ENCODE data around the gene RCL1. TPM values are rescaled to one million over a fixed set of nuclear protein-coding genes. Genes with fewer than 3 reads are reported as not detected.

The RCL1 gene
- total RNA-seq, 1 donor from 2014 or later, result 25.0 TPM

DNA sequence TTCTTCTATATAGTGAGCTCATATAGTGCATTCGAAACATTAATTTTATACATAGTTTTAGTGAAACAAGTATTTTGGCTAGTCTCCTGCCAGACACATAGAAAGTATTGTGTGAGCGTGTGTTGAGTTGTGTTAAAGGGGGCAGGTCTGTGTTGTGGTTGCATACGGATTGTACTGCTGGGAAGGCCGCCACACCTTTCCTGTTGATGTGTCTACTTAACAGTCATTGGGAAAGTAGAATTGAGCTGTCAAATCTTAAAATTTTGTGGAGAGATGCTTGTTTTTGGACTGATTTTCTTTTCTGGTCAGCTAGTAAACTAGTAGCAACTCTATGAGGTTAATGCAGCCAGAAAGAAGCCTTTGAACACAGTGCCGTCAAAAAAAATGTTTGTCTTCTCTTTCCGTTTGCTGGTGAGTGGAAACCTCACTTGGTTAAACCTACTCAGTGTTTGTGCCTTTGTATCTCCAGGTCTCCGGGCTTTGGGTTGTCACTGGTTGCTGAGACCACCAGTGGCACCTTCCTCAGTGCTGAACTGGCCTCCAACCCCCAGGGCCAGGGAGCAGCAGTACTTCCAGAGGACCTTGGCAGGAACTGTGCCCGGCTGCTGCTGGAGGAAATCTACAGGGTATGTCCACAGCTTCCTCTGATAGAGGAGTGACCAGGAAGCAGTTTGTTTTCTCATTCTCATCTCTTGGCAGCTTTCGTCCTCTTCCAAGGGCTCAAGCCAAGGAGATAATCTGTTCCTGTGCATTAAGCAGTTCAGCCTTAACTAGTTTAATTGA, 51.5 kb downstream of the RCL1 start:
- DNase-seq, result no peak

DNA sequence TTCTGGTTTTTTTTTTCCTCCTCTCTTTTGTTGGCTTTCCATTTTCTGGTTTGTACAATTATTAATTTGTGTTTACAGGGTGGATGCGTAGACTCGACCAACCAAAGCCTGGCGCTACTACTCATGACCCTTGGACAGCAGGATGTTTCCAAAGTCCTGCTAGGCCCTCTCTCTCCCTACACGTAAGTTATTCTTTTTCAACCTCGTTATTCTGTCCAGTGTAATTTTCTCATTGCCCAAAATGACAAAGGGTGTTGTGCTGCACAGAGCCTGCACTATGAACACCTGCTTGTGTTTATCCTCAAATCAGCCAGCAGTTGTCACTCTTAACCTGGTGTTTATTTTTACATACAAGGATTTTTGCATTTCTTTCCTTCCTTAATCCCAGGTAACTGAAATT, 56.6 kb downstream of the RCL1 start:
- no peak for DNase-seq

DNA sequence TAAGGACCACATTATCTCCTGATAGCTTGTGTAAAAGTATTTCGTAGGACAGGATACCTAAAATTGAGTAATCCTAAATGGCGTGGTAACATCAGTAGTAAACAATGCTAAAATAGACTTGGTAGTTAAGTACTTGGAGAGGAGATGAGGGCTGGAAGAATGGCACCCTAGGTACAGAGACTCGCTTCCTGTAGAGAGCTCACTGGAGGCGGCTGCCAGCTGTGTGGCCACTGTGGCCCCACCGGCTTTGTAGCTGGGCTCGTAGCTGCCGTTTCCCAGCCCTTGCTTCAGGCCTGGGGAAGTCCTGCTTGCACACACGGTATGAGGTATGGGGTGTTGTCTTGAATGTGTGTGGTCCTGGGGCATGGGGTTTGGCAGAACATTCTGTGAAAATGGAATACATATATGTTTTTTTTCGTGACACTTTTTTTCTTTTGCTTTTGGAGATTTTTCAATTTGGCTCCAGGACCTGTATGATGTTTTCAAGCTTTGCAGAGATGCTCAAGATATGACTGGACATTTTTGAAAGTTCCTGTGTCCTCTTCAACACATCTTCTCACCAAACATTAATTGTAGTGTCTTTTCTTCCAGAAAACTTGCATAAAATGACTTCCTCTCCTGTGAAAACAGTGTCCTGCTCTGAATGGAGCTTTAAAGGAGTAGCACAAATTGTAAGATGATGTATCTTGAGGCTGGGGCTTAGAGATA, 58.0 kb downstream of the RCL1 start:
- no peak for DNase-seq

DNA sequence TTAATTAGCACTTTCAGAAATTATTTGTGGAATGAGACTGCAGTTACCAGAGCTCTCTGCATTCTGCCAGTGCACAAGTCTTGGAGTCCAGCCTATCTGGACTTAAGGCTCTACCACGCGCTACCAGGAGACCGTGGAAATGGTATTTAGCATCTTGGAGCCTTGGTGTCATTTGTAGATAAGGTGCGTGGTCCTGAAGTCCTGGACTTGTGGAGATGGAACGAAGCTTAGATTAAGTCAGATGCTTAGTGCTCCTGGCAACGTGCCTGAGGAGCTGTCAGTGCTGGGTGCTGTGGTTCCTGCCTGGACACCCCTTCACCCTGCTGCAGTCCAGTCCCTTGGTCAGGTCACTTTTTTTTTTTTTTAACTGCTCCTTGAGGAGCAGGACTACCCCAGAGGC, 59.7 kb downstream of the RCL1 start:
- no peak for DNase-seq

DNA sequence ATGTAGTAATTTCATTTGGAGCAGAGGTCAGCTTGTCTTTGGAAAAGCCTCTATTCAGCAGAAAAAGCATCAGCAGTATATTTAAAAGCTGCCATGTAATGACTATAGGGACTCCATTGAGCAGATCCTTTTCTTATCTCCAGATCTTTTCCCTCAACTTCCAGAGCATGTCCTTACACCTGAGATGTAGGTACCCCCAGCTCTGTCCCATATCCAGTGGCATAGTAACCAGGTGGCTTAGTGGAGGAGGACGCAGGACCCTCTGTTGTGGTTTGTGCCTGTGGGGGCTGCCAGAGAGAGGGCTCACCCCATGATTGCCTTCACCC, 61.5 kb downstream of the RCL1 start:
- no peak for DNase-seq

DNA sequence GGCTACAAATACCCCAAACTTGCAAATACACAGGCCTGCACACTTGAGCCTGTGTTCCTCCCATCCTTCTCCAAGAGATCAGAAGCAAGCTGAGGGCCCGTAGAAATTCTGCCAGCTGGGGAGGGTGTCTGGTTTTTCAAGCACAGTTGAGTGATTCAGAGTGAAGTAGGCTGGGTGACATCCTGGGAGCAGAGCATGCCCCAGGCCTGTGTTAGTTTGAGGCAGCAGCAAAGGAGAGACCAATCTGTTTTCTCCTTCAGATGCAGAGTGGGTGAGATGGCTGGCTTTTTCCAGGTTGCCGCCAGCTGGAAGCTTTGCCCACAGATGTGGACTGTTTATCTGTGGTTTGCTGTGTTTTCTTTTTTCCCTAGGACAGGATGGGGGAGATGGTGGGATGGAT, 63.1 kb downstream of the RCL1 start:
- no peak for DNase-seq

DNA sequence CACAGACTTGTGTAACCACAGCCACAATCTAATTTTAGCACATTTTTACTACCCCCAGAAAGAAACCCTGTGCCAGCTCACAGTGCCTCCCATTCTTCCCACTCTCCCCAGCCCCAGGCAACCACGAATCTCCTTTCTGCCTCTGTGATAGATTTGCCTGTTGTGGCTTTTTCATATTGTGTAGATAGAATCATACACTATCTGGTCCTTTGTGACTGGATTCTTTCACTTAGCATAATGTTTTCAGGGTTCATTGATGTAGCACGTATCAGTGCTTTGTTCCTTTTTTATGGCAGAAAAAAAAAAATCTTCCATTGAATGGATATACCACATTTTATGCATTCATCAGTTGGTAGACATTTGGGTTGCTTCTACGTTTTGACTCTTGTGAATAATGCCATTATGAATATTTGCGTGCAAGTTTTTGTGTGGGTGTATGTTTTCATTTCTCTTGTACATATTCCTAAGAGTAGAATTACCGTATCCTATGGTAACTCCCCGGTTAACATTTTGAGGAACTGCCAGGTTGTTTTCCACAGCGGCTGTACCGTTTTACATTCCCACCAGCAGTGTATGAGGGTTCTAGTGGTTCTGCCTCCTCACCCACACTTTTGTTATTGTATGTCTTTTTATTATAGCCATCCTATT, 64.5 kb downstream of the RCL1 start:
- no peak for DNase-seq

DNA sequence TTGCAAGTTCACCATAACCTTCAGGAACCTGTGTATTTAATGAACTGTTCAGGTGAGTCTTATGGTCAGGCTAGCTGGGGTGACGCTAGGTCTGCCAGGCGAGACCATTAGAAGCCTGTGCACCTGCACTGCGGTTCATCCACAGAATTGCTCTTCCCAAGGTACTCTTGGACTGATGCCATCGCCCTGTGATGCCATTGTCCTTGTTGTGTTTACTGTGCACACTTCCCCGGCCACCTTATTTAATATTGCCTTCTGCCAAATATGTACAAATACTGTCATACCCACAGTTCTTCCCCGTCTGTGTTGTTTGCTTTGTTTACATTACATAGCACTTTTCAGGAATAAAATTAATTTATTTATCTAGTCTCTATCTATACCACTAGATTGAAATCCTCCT, 66.3 kb downstream of the RCL1 start:
- DNase-seq, result no peak

DNA sequence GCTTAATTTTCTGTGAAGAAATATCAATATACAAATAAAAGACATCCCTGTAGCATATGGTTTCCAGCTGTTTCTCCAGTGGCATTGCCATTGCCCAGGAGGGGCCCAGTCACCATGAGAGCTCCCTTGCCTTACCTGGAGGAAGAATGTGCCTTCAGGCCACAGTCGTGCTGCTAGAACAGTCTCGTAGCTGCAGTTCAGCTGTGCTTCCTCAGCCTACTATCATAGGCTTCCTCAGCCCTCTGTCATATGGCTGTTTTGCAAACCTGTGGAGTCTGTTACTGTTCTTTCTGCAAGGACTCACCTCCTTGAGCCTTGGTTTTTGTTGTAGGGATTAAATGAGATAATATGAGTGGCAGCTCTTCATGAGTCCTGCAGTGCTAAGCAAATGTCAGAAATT, 67.6 kb downstream of the RCL1 start:
- no peak for DNase-seq

DNA sequence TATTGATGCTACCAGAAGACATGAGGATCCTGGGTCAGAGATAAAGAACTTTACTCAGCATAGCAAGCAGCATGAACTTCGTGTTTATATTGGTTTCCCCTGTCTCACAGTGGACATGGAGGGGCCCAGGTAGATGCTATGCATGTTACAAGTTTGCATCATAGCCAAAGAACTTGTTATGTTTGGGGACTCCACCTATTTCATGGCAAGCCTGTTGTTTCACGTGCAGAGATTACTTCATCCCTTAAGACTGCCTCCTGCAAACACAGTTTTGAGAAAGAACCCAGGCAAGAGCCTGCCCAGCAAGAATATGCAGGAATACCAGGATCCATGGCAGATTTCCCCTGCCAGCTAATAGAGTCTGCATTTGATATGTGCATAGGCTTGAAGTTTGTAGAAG, 68.4 kb downstream of the RCL1 start:
- no peak for DNase-seq

DNA sequence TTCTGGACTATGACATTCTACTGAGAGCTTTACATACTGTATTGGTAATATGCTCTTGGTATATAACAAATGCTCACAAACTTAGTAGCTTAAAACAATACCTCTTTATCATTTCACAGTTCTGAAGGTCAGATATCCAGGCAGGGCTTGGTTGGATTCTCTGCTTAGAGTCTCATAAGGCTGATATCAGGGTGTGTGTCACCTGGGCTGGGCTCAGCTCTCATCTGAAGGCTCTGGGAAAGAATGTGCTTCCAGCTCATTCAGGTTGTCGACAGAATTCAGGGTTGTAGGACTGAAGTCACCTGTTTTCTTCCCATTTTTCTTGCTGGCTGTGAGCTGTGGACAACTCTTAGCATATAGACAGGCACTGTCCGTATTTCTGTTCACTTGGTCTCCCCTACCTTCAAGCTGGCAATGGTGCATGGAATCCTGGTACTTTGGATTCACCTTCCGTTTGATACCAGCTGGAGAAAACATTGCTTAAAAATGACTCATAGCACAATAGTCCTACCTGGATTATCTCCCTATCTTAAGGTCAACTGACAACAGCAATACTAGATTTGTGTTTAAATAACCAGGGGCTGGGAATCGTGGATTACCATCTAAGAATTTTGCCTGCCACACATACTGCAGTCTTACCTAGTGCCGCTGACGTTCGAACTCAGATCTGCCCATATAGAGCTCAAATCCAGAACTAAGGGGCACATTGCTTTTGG, 69.2 kb downstream of the RCL1 start:
- no peak for DNase-seq

DNA sequence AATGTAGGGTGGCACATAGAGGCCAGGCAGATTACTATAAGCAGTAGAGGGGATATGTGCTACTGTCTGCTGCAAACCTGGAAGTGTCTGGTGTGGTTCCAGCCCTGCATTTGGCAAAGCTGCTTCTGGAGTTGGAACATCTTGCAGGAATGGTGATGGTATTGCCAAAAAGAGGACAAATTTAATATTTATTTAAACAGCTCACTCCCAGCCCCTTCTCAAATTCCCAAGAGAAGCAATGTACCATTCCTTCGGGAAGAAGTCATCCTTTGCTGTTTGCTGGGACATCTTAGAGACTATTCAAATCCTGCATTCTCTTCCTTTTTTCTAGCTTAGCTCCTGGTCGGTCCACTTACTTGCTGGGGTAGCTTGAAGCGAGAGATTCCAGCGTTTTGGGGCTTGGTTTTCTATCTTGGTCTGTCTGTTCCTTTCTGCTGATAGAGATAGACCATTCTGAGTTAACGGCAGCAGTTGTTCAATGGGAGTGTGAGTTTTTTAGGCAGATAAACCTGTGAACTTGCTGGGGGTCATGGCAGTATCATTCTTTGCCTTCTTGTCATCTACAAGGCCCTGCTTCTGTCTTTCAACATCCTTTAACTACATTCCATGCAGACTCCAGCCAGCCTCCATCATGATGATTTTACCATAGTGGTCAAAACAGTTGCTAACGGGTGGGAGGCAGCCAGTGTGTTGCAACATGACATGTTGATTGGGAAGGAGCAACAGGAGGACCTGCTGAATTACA, 69.9 kb downstream of the RCL1 start:
- DNase-seq, result no peak

DNA sequence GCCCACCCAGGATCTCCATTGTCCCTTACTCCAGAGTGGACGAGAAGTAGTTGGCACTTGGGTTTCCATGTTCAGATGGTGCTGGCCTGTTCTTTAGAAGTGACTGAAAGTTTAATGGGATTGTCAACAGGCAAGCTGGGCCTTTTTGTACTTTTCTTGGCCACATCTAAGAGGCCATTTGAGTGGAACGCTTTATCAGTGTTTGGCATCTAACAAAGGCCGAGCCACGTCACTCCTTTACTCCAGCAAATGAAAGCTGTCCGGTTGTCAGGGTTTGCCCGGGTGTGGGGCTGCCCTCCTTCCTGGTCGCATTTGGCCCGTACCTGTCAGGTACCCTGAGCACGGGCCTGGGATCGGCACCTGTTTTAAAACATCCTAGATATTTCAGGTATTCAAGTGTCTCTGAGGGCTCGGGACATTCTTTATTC, 71.5 kb downstream of the RCL1 start:
- no peak for DNase-seq

DNA sequence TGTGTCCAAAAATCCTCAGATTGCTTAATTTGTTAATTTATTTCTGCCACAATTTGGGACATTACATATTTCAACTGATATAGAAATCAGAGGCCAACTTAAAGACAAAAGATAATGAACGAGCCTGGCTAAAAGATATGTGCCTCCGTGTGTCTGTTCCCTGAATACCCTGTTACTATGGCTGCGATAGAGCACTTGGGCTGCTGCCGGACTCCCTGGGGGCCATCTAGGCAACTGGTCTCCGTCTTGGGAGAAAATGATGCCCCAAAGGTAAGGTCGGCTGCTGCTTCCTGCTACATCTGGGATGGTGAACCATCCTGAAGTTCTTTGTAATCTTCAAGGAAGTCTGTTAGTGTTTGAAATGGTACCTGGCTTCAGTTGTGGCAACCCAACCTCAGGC, 72.0 kb downstream of the RCL1 start:
- DNase-seq, result no peak

DNA sequence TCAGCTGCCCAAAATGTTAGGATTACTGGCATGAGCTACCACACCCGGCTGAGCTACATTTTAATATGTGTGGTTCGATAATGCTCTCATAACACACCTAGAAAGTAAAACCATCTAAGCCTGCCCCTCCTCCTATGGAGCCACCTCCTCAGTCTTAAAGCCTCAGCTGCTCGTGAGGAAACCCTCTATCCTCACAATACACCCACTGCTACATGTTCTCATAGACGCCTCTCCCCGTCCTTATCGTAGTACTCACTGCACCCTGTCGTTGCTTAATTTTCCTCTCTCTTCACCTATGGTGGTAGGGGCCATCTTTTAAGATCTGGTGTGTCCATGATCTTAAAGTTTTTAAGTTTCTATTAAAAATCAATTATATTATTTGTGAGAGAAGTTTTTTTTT, 72.9 kb downstream of the RCL1 start:
- no peak for DNase-seq

DNA sequence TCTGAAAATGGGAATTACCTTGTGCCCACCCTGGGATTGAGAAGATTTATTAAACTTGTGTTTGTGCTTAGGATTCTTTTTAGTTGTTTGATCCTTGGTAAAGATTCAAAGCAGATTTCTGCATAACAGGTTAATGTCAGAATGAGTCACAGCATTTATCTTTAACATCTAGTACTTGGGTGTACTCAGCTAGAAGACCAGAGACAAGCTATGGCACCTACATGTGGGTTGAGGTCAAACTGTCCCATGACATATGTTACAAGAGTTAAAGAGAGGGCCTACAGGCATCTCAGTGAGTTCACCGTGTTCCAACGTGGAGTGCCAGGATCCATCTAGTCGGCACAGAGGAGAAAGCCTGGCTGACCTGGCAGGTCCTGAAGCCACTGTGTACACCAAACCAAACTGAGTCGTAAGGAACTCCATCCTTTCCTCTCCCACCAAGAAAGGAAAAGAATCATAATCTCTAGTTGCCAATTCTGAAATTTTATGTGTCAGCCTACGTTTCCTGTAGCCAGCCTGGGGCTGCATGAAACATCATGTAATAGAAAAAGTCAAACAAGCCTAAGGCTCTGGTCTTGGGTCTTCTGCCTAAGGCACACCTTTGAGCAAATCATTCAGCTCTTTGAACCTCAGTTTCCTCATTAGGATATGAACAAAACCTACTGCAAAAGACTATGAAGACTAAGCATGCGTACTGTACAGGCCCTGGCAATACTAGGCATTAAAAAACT, 73.7 kb downstream of the RCL1 start:
- no peak for DNase-seq

DNA sequence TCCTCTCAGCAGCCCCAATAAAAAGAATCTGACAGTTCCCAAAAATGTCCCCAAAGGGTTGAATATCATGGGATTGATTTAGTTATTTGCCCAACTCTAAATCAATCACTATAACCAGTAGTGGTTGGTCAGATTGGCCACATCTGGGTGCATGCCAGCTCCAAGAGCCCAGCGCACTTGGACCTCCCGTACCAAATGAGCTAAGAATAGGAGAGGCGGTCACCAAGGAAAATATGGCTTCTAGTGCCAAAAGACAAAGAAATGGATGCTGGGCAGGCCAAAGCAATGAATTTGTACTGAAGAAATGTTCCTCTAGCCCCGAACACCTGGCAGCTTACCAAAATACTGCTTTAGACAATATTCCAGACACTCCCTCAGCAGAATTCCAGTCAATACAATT, 80.3 kb downstream of the RCL1 start:
- DNase-seq, result no peak

DNA sequence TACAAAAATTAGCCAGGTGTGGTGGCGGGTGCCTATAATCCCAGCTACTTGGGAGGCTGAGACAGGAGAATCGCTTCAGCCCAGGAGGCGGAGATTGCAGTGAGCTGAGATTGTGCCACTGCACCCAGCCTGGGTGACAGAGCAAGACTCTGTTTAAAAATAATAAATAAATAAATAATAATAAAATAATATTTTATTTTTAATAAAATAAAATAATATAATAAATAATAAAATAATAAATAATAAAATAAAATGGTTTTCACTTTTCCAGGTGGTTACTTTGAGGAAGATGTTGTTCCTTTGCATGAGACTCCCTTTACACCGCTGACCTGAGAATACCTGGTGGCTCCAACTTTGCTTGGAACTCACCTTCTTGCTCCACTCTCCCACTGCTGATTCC, 82.8 kb downstream of the RCL1 start:
- no peak for DNase-seq

DNA sequence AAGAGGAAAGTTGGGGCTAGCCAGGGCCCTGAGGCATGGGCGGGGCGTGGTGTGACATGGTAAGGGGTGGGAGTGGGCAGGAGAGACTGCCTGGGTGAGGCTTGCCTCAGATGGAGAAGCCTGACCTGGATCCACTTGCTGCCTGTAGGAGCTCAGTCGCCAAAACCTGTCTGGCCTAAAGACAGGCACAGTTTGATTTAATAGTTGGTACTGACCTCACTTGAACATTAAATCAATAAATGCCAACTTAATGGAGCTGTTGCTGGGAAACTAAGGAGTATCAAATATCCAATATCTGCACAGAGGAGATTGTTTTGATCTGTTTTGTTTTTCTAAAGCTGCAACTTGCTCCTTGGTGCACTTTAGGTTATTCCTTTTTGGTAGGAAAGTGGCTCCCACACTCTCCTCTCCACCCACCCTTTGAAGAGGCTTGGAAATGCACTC, 86.4 kb downstream of the RCL1 start:
- DNase-seq, result no peak

DNA sequence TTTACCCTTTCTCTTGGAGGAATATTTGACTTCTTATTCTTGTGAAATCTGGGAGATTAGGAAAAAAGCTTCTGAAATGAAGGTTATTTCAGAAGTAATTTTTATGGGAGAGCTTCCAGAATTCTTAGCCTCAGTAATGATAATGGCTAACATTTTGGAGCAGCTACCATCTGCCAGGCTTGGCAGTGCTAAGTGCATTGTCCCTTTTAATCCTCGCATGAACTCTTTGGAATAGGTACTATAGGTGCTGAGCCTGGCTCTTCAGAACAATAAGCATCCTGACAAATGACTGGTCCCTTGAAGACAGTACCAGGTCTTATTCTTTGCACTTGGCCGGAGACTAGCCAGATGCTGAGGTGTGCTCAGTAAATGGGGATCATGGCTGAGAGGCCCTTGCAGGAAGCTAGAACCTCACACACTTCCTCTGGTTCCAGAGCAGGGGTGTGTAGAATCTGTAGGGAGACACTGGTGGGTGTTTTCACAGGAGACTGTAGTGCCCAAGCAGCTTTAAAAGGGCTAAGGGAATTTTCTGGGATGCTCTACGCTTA, 90.7 kb downstream of the RCL1 start:
- DNase-seq, result no peak

DNA sequence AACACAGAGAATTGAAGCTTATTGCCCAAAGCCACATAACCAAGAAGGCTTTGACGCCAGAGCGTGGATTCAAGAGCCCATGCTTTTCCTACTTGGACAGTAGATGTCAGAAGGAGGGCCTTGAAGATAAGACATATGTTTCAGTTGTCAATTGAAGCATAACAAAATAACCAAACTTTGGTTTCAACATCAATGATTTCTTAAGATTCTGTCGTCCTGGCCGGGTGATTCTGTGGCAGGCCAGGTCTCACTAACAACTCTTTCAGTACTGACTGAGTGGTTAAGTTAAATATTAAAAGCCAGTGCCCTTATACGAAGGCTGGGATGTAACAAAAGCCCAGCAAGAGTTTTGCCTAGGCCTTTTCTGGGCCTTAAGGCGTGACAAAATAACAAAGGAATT, 94.0 kb downstream of the RCL1 start:
- no peak for DNase-seq
